ENCODE measurements around the gene KRTAP10-9.

KRTAP10-9 gene

GRCh38 chr21:44666401-44667320, 39.8 kb downstream of the KRTAP10-9 start, which contains the start of gene KRTAP12-2:
Gene KRTAP12-2 (minus strand): TSS chr21:44666927. CDS start chr21:44666886, 41 bp downstream.
- Histone ChIP-seq H3K4me3 (ENCODE audit: insufficient read depth, low read length, poor library complexity, severe bottlenecking) (no peak within 1 kb of the TSS), H3K9me2 (replicated peaks; ENCODE audit: insufficient read depth, low read length) (no peaks in the 10 kb centered on the region), H3K36me3 (ENCODE audit: low read length) (no peaks in the 10 kb centered on the region), H3F3A (ENCODE audit: insufficient read depth) (no peaks in the 10 kb centered on the region), H3K27ac (ENCODE audit: low read depth, low read length) (no peak within 1 kb of the TSS), H3K79me2 (ENCODE audit: insufficient read depth, low read length) (no peaks in the 10 kb centered on the region), H3K9ac (ENCODE audit: low read length) (no peak within 1 kb of the TSS), H3K4me2 (ENCODE audit: low read depth, low read length, poor library complexity, severe bottlenecking) (no peak within 1 kb of the TSS), H3K27me3 (ENCODE audit: low read length) (no peaks in the 10 kb centered on the region), H3K9me3 (ENCODE audit: insufficient read depth, low read length) (no peaks in the 10 kb centered on the region), H2AFZ (ENCODE audit: low read depth, low read length, severe bottlenecking) (no peak within 1 kb of the TSS), H4K20me1 (ENCODE audit: low read depth, low read length) (no peaks in the 10 kb centered on the region)
- TF ChIP-seq EZH2phosphoT487 (conservative IDR thresholded peaks at IDR 0.05; ENCODE audit: low read length) (no peak), CTCF (IDR thresholded peaks at IDR 0.05; ENCODE audit: insufficient read depth, low read length, poor library complexity, severe bottlenecking) (no peak)

- H2AFZ ChIP-seq (ENCODE audit: low read depth, low read length, severe bottlenecking), result no peak overlapping the region
- no peaks in the 10 kb centered on the region for H3K9me2 ChIP-seq (replicated peaks; ENCODE audit: insufficient read depth, low read length)
- no peaks in the 10 kb centered on the region for H3K36me3 ChIP-seq (ENCODE audit: low read length)
- H3F3A ChIP-seq (ENCODE audit: insufficient read depth), result no peaks in the 10 kb centered on the region
- H4K20me1 ChIP-seq (ENCODE audit: low read depth, low read length), result no peaks in the 10 kb centered on the region
- no peak overlapping the region for H3K27ac ChIP-seq (ENCODE audit: low read depth, low read length)
- TF ChIP-seq EZH2phosphoT487 (conservative IDR thresholded peaks at IDR 0.05; ENCODE audit: low read length), result no peak
- TF ChIP-seq CTCF (IDR thresholded peaks at IDR 0.05; ENCODE audit: insufficient read depth, low read length, poor library complexity, severe bottlenecking), result no peak
- H3K9ac ChIP-seq (ENCODE audit: low read length), result no peak overlapping the region
- H3K9me3 ChIP-seq (ENCODE audit: insufficient read depth, low read length), result no peaks in the 10 kb centered on the region
- no peak overlapping the region for H3K4me3 ChIP-seq (ENCODE audit: insufficient read depth, low read length, poor library complexity, severe bottlenecking)
- H3K27me3 ChIP-seq (ENCODE audit: low read length), result no peaks in the 10 kb centered on the region
- H3K79me2 ChIP-seq (ENCODE audit: insufficient read depth, low read length), result no peaks in the 10 kb centered on the region
- H3K4me2 ChIP-seq (ENCODE audit: low read depth, low read length, poor library complexity, severe bottlenecking), result no peak overlapping the region
These were observed 40.7 kb downstream of the KRTAP10-9 start for GRCh38 chr21:44667612-44668011.

GRCh38 chr21:44670642-44671432, 43.9 kb downstream of the KRTAP10-9 start:
- Histone ChIP-seq H3F3A (ENCODE audit: insufficient read depth) (no peaks in the 10 kb centered on the region), H3K4me3 (ENCODE audit: insufficient read depth, low read length, poor library complexity, severe bottlenecking) (no peak overlapping the region), H3K9me2 (replicated peaks; ENCODE audit: insufficient read depth, low read length) (no peaks in the 10 kb centered on the region), H4K20me1 (ENCODE audit: low read depth, low read length) (no peaks in the 10 kb centered on the region), H3K27me3 (ENCODE audit: low read length) (no peaks in the 10 kb centered on the region), H2AFZ (ENCODE audit: low read depth, low read length, severe bottlenecking) (no peak overlapping the region), H3K9me3 (ENCODE audit: insufficient read depth, low read length) (no peaks in the 10 kb centered on the region), H3K9ac (ENCODE audit: low read length) (no peak overlapping the region), H3K36me3 (ENCODE audit: low read length) (no peaks in the 10 kb centered on the region), H3K27ac (ENCODE audit: low read depth, low read length) (no peak overlapping the region), H3K4me2 (ENCODE audit: low read depth, low read length, poor library complexity, severe bottlenecking) (no peak overlapping the region), H3K79me2 (ENCODE audit: insufficient read depth, low read length) (no peaks in the 10 kb centered on the region)
- no peak for TF ChIP-seq CTCF (IDR thresholded peaks at IDR 0.05; ENCODE audit: insufficient read depth, low read length, poor library complexity, severe bottlenecking)
- no peak for TF ChIP-seq EZH2phosphoT487 (conservative IDR thresholded peaks at IDR 0.05; ENCODE audit: low read length)
